Endothelial cell of umbilical vein (primary cell): Measurements from ENCODE around the gene THSD4. TPM values are rescaled to one million over a fixed set of nuclear protein-coding genes. Genes with fewer than 3 reads are reported as not detected.

Experiments used
- BruUV-seq: library from RNA; stranded (reverse); fragments of 400-500 nt; replicated peaks from 2 replicates; lab custom pipeline; 2021; lab: Mats Ljungman, UMichigan
- CTCF ChIA-PET: fragments of 300-600, 350-600 bp; sonication (Branson Sonifier 250); formaldehyde crosslinking; loops from one replicate; lab custom pipeline; 2021; ENCODE audit warnings: antibody characterized with exemption, inconsistent platforms; lab: Charles Lee
- POLR2A ChIA-PET: fragments of 300-600, 350-600 bp; sonication (Branson Sonifier 250); formaldehyde crosslinking; loops from one replicate; lab custom pipeline; 2021; ENCODE audit warnings: antibody characterized with exemption, inconsistent platforms; lab: Charles Lee
- DNase-seq: peaks from one replicate; pipeline ENCODE4 v3.0.0-alpha.2; 2011; ENCODE audit warnings: low read depth, low spot score
- FAIRE-seq: peaks from 2 replicates; lab custom pipeline; 2011; peaks lifted over from hg19 to GRCh38; lab: Jason Lieb, UNC
- H2AFZ ChIP-seq: 2 replicates; pipeline ENCODE4 v1.6.0; 2012; ENCODE audit warnings: low read depth, low read length, control low read depth, inconsistent platforms
- H3K27ac ChIP-seq: 2 replicates; pipeline ENCODE4 v1.5.1; 2011; ENCODE audit warnings: low read depth, mild to moderate bottlenecking, control low read depth, low read length, moderate library complexity; ENCODE audit not compliant: insufficient read depth
- H3K27me3 ChIP-seq, 2 experiments: 2 replicates each; pipeline versions ENCODE4 v1.6.0 to v1.6.1; 2011; ENCODE audit warnings: low read length in 2 of 2, mixed read lengths in 1 of 2; ENCODE audit not compliant: control insufficient read depth in 2 of 2, insufficient read depth in 2 of 2
- H3K36me3 ChIP-seq, 2 experiments: 2 replicates in 1 of 2; 3 replicates in 1 of 2; pipeline ENCODE4 v1.5.1; 2011; ENCODE audit warnings: low read length in 2 of 2, mild to moderate bottlenecking in 1 of 2, moderate library complexity in 1 of 2; ENCODE audit not compliant: control insufficient read depth in 2 of 2, insufficient read depth in 2 of 2; ENCODE audit errors: extremely low read depth in 1 of 2
- H3K4me1 ChIP-seq: 3 replicates; pipeline ENCODE4 v1.5.1; 2011; ENCODE audit warnings: mild to moderate bottlenecking, low read length; ENCODE audit not compliant: control insufficient read depth, insufficient read depth; ENCODE audit errors: extremely low read depth
- H3K4me2 ChIP-seq: 2 replicates; pipeline ENCODE4 v1.6.1; 2011; ENCODE audit warnings: low read length, control low read depth, mixed read lengths; ENCODE audit not compliant: insufficient read depth
- H3K4me3 ChIP-seq, 3 experiments: fragments of 200-600 bp in 1 of 3; sonication (generic), shearing (Covaris generic) in 1 of 3; replicated peaks in 1 of 3; 2 replicates each; pipeline ENCODE4 v1.5.1; 2011 to 2016; ENCODE audit warnings: control low read depth in 3 of 3, low read length in 3 of 3, mild to moderate bottlenecking in 2 of 3, inconsistent platforms in 1 of 3, low read depth in 1 of 3, moderate library complexity in 1 of 3; ENCODE audit not compliant: insufficient read depth in 1 of 3
- H3K79me2 ChIP-seq: 2 replicates; pipeline ENCODE4 v1.6.0; 2012; ENCODE audit warnings: low read length, inconsistent platforms; ENCODE audit not compliant: control insufficient read depth, insufficient read depth
- H3K9ac ChIP-seq: replicated peaks from 2 replicates; pipeline ENCODE3; 2011; ENCODE audit warnings: low read length, control low read depth; ENCODE audit not compliant: insufficient read depth; ENCODE audit errors: extremely low read depth
- H3K9me1 ChIP-seq: replicated peaks from 3 replicates; pipeline ENCODE4 v1.6.0; 2011; ENCODE audit warnings: mild to moderate bottlenecking, low read length; ENCODE audit not compliant: control insufficient read depth, insufficient read depth; ENCODE audit errors: extremely low read depth
- H3K9me3 ChIP-seq: replicated peaks from 2 replicates; pipeline ENCODE4 v1.5.1; 2012; ENCODE audit warnings: low read length, inconsistent platforms; ENCODE audit not compliant: control insufficient read depth, insufficient read depth
- H4K20me1 ChIP-seq: replicated peaks from 2 replicates; pipeline ENCODE3; 2011; ENCODE audit warnings: mild to moderate bottlenecking, low read length; ENCODE audit not compliant: control insufficient read depth, insufficient read depth; ENCODE audit errors: extremely low read depth
- EZH2 ChIP-seq: IDR thresholded peaks from 2 replicates; pipeline ENCODE4 v1.6.1; 2012; ENCODE audit warnings: borderline replicate concordance, low read depth, mild to moderate bottlenecking, moderate library complexity, low read length, inconsistent platforms; ENCODE audit not compliant: severe bottlenecking
- FOS ChIP-seq: IDR thresholded peaks from 2 replicates; pipeline ENCODE4 v1.6.1; 2011; ENCODE audit warnings: mild to moderate bottlenecking, low read length, moderate library complexity, borderline replicate concordance; ENCODE audit not compliant: insufficient read depth
- GATA2 ChIP-seq: IDR thresholded peaks from 2 replicates; pipeline ENCODE4 v1.7.0; 2011; ENCODE audit warnings: low read depth, mild to moderate bottlenecking, moderate library complexity, mixed read lengths, low read length; ENCODE audit not compliant: insufficient read length, insufficient read depth
- MYC ChIP-seq: IDR thresholded peaks from one replicate; pipeline ENCODE4 v1.6.1; 2011; ENCODE audit warnings: mild to moderate bottlenecking, low read depth, low read length
- POLR2AphosphoS5 ChIP-seq: IDR thresholded peaks from 2 replicates; pipeline ENCODE4 v1.6.1; 2012; ENCODE audit warnings: low read depth, mild to moderate bottlenecking, control low read depth, low read length, moderate library complexity; ENCODE audit not compliant: insufficient read depth
- dilution Hi-C: fragments of 300-500 bp; cut with MboI; formaldehyde crosslinking; loops from one replicate; pipeline ENCODE4 v1.15.0; 2019; ENCODE audit warnings: low sequenced_read_pairs; ENCODE audit not compliant: extremely low pct_ligation_motif_present
- intact Hi-C: fragments of 100-400 bp; cut with micrococcal nuclease; formaldehyde crosslinking; loops from one replicate; pipeline ENCODE4 v1.10.0; 2022
- polyA plus RNA-seq, 4 experiments: library from polyadenylated mRNA; depleted of rRNA in 3 of 4; stranded (reverse) in 3 of 4; unstranded in 1 of 4; fragments of >200 nt; gene quantifications; 2 replicates each; pipeline versions ENCODE4 v1.2.1 to v1.2.3, GENCODE V29; 2011 to 2012; ENCODE audit warnings: missing spikeins in 1 of 4
- total RNA-seq: library from RNA; stranded (reverse); gene quantifications from 2 replicates; pipeline ENCODE4 v1.2.3, GENCODE V29; 2021
- TF ChIP-seq, protein P1 (sequence below): IDR thresholded peaks from 2 replicates; pipeline ENCODE4 v1.6.1; 2011; ENCODE audit not compliant: insufficient read depth, insufficient read length
- TF ChIP-seq, protein P2 (sequence below), 2 donors: IDR thresholded peaks; 1 replicate in 1 of 2; 2 replicates in 1 of 2; pipeline ENCODE4 v1.5.1; 2011; ENCODE audit warnings: low read length in 2 of 2, mild to moderate bottlenecking in 2 of 2, moderate library complexity in 2 of 2, control low read depth in 1 of 2, inconsistent platforms in 1 of 2, low read depth in 1 of 2; ENCODE audit not compliant: insufficient read depth in 1 of 2; ENCODE audit errors: extremely low read depth in 1 of 2

Gene THSD4
- total and polyA plus RNA-seq, 2 donors (not counting 3 experiments of a cell fraction or from before 2014, with no cell fraction given), result 9.9 to 25.4 TPM

DNA sequence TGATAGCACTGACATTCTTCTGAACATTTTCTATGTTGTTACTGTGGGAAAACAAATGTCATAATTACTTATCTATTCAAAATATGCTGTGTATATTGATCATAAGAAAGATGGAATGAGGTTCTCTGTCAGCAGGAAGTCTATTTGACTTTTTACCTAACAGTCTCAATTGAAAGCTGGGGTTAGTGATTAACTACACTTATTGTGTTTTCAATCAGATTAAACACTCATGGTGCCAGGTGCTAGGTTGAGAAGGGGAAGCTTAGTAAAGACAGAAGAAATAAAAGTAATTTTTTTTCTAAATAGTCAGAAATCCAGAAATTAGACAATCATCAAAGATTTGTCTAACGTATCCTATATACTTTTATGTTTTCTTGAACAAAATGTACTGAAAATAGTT lies 414.1 kb downstream of the THSD4 start:
- ChIA-PET CTCF (interaction anchor here (1.1 to 1.7 kb wide), 2 partner anchors 22 to 46 kb away, joined by 4 to 9 read pairs; no protein-coding TSS in a partner anchor), POLR2A (no interaction called here)
- dilution Hi-C loops (no loop called here), intact Hi-C loops (no loop called here)
- H3K4me1 ChIP-seq, result no peaks in the 10 kb centered on the region
- H3K4me2 ChIP-seq, result no peak overlapping the region
- H3K36me3 ChIP-seq, result no peaks in the 10 kb centered on the region
- H3K9me1 ChIP-seq, result no peaks in the 10 kb centered on the region
- no peak overlapping the region for H3K4me3 ChIP-seq
- BruUV-seq, result no TSS peak
- no peaks in the 10 kb centered on the region for H3K9me3 ChIP-seq
- no peak overlapping the region for H2AFZ ChIP-seq
- no peak overlapping the region for H3K9ac ChIP-seq
- H3K79me2 ChIP-seq, result no peaks in the 10 kb centered on the region
- peaks cover 7 to 11% of the 10 kb centered on the region in 2 experiments for H3K27me3 ChIP-seq
- H3K27ac ChIP-seq, result no peak overlapping the region
- DNase-seq, result no peak
- no peak for FAIRE-seq
- no peak for TF ChIP-seq POLR2AphosphoS5
- TF ChIP-seq EZH2, result no peak
- TF ChIP-seq, protein P1, sequence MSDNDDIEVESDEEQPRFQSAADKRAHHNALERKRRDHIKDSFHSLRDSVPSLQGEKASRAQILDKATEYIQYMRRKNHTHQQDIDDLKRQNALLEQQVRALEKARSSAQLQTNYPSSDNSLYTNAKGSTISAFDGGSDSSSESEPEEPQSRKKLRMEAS, result no peak
- TF ChIP-seq, protein P2, sequence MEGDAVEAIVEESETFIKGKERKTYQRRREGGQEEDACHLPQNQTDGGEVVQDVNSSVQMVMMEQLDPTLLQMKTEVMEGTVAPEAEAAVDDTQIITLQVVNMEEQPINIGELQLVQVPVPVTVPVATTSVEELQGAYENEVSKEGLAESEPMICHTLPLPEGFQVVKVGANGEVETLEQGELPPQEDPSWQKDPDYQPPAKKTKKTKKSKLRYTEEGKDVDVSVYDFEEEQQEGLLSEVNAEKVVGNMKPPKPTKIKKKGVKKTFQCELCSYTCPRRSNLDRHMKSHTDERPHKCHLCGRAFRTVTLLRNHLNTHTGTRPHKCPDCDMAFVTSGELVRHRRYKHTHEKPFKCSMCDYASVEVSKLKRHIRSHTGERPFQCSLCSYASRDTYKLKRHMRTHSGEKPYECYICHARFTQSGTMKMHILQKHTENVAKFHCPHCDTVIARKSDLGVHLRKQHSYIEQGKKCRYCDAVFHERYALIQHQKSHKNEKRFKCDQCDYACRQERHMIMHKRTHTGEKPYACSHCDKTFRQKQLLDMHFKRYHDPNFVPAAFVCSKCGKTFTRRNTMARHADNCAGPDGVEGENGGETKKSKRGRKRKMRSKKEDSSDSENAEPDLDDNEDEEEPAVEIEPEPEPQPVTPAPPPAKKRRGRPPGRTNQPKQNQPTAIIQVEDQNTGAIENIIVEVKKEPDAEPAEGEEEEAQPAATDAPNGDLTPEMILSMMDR (IDR thresholded peaks at IDR 0.05; ENCODE audit: extremely low read depth in 1 of 2, insufficient read depth in 1 of 2, low read depth in 1 of 2, low read length in 2 of 2), result no peak
- TF ChIP-seq MYC, result no peak
- TF ChIP-seq GATA2, result no peak
- TF ChIP-seq FOS, result no peak
- H4K20me1 ChIP-seq, result no peaks in the 10 kb centered on the region
